Peyer's patch (tissue), 4 donors: ENCODE measurements around the gene GMIP. TPM values are rescaled to one million over a fixed set of nuclear protein-coding genes. Genes with fewer than 3 reads are reported as not detected.

Source experiments
- DNase-seq, 3 donors: peaks; one replicate each; pipeline ENCODE4 v3.0.0-alpha.2; 2017 to 2019
- H3K27ac ChIP-seq, 4 donors: fragments of 200-600 bp; sonication (generic); one replicate each; pipeline ENCODE4 v1.5.1; 2016 to 2019
- H3K27me3 ChIP-seq, 2 donors: fragments of 200-600 bp; sonication (generic); one replicate each; pipeline ENCODE4 v1.5.1; 2019
- H3K36me3 ChIP-seq, 3 donors: fragments of 200-600 bp; sonication (generic); one replicate each; pipeline ENCODE4 v1.5.1; 2016 to 2019
- H3K4me1 ChIP-seq, 4 donors: fragments of 200-600 bp; sonication (generic); one replicate each; pipeline ENCODE4 v1.5.1; 2016 to 2019
- H3K4me3 ChIP-seq, 4 donors: fragments of 200-600 bp; sonication (generic); 1 replicate in 3 of 4; 2 replicates in 1 of 4; pipeline ENCODE4 v1.5.1; 2016 to 2019; ENCODE audit warnings: mild to moderate bottlenecking in 1 of 4
- H3K9me3 ChIP-seq, 4 donors: fragments of 200-600 bp; sonication (generic); one replicate each; pipeline ENCODE4 v1.5.1; 2016 to 2019; ENCODE audit warnings: mild to moderate bottlenecking in 1 of 4
- CTCF ChIP-seq, 6 experiments: fragments of 450-650 bp in 4 of 6; fragments of 200-600 bp in 2 of 6; sonication (generic) in 1 of 6; IDR thresholded peaks; one replicate each; pipeline ENCODE4 v1.5.1; 2017 to 2019; ENCODE audit warnings: antibody characterized with exemption in 6 of 6, mild to moderate bottlenecking in 3 of 6, moderate library complexity in 1 of 6
- POLR2A ChIP-seq, 2 donors: fragments of 450-650 bp; IDR thresholded peaks; one replicate each; pipeline ENCODE4 v1.5.1; 2017; ENCODE audit warnings: antibody characterized with exemption in 2 of 2, mild to moderate bottlenecking in 2 of 2, moderate library complexity in 2 of 2
- total RNA-seq, 4 donors: library from RNA; depleted of rRNA; stranded (reverse); fragments of >200 nt; gene quantifications; one replicate each; pipeline ENCODE4 v1.1.0, GENCODE V29; 2016

The GMIP gene
- total RNA-seq, 4 donors from 2014 or later, result 28.0 to 66.8 (median 42.8) TPM

GRCh38 chr19:19626516-19627472 is 16.7 kb downstream of the GMIP start:
- peak in 1 of 3 donors; percentile 59 for DNase-seq
- Histone ChIP-seq H3K4me1 (peaks cover 0 to 11% (median 3%) of the 10 kb centered on the region in 4 donors), H3K36me3 (no peaks in the 10 kb centered on the region), H3K27me3 (no peaks in the 10 kb centered on the region), H3K9me3 (no peaks in the 10 kb centered on the region), H3K4me3 (peak overlapping the region; percentile 58 to 88 (median 78)), H3K27ac (peak overlapping the region in 2 of 4 donors; percentile 87 to 93)
- no peak for TF ChIP-seq POLR2A (IDR thresholded peaks at IDR 0.05)
- no peak for TF ChIP-seq CTCF (IDR thresholded peaks at IDR 0.05)

- H3K4me3 ChIP-seq, result no peak overlapping the region
- DNase-seq, result no peak
- H3K9me3 ChIP-seq, result no peaks in the 10 kb centered on the region
- no peaks in the 10 kb centered on the region for H3K36me3 ChIP-seq
- H3K27ac ChIP-seq, result no peak overlapping the region
- peaks cover 0 to 11% (median 7%) of the 10 kb centered on the region in 4 donors for H3K4me1 ChIP-seq
- no peaks in the 10 kb centered on the region for H3K27me3 ChIP-seq
- no peak for TF ChIP-seq POLR2A (IDR thresholded peaks at IDR 0.05)
- TF ChIP-seq CTCF (IDR thresholded peaks at IDR 0.05), result no peak
These were observed 19.4 kb downstream of the GMIP start for GRCh38 chr19:19624032-19624570.

GRCh38 chr19:19623383-19623782 is 20.1 kb downstream of the GMIP start:
- H3K27ac ChIP-seq, result no peak overlapping the region
- no peak for DNase-seq
- no peak for TF ChIP-seq POLR2A (IDR thresholded peaks at IDR 0.05)
- no peak for TF ChIP-seq CTCF (IDR thresholded peaks at IDR 0.05)
- H3K27me3 ChIP-seq, result no peaks in the 10 kb centered on the region
- peaks cover 0 to 12% (median 9%) of the 10 kb centered on the region in 4 donors for H3K4me1 ChIP-seq
- no peaks in the 10 kb centered on the region for H3K9me3 ChIP-seq
- no peaks in the 10 kb centered on the region for H3K36me3 ChIP-seq
- no peak overlapping the region for H3K4me3 ChIP-seq

GRCh38 chr19:19619849-19620210 is 23.6 kb downstream of the GMIP start:
- TF ChIP-seq CTCF (IDR thresholded peaks at IDR 0.05) (no peak), POLR2A (IDR thresholded peaks at IDR 0.05) (no peak)
- H3K9me3 ChIP-seq, result no peaks in the 10 kb centered on the region
- no peaks in the 10 kb centered on the region for H3K36me3 ChIP-seq
- no peak for DNase-seq
- H3K27ac ChIP-seq, result no peak overlapping the region
- H3K4me3 ChIP-seq, result no peak overlapping the region
- peaks cover 0 to 9% (median 3%) of the 10 kb centered on the region in 4 donors for H3K4me1 ChIP-seq
- no peaks in the 10 kb centered on the region for H3K27me3 ChIP-seq

- Histone ChIP-seq H3K4me1 (peaks cover 0 to 9% (median 3%) of the 10 kb centered on the region in 4 donors), H3K36me3 (no peaks in the 10 kb centered on the region), H3K9me3 (no peaks in the 10 kb centered on the region), H3K27ac (peak overlapping the region in 2 of 4 donors; percentile 19 to 80), H3K4me3 (peak overlapping the region in 2 of 4 donors; percentile 48 to 74), H3K27me3 (no peaks in the 10 kb centered on the region)
- TF ChIP-seq CTCF (IDR thresholded peaks at IDR 0.05), result no peak
- no peak for TF ChIP-seq POLR2A (IDR thresholded peaks at IDR 0.05)
- no peak for DNase-seq
These were observed 24.1 kb downstream of the GMIP start for GRCh38 chr19:19619181-19619848.
